ENCODE measurements around the gene JAKMIP1. TPM values are rescaled to one million over a fixed set of nuclear protein-coding genes. Genes with fewer than 3 reads are reported as not detected.
"Not testable (repeated sequence)": the region's sequence is repeated elsewhere in the genome, so short reads cannot be mapped to it uniquely, and the experiment has no call there.

The JAKMIP1 gene
- total RNA-seq, 1 donor from 2014 or later = not detected

DNA sequence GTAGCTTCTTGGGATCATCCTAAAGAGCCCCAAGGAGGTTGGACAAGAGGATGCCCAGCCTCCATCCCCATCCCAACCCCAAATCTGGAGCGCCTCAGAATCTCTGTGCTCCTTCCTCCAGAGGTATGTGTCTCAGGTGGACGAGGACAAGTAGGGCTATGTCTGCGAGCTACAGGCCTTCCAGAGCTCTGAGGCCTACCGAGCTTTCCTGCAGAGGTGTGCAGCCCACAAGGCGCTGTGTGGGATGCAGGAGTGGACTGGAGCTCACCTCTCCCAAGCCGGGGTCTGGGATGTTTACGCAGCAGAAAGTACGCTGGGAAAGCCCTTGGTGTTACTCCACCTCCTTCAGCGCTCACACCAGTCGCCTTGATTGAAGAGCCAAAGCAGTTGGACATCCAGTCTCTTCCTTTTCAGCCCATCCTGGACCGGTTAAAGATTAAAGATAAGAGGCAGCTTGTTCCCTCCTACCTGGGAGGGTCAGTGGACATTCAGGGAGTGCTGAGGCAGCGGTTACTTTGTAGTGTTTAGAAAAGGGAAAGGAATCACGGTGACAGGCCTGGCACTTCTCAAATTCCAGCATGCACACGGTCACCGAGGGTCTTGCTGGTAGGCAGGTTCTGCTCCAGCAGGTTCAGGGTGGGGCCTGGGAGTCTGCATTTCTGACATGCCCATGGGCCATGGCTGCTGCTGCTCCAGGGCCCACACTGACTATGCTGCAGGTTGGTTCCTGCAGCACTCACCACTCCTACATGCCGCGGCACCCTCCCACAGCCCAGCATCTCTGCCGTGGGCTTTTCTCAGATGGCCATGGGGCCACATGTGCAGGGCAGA is 29.5 kb upstream of the JAKMIP1 start:
- no peak for DNase-seq (ENCODE audit: low read depth)

GRCh38 chr4:6229095-6229494 is 28.7 kb upstream of the JAKMIP1 start:
- peak; percentile 46 for DNase-seq (ENCODE audit: low read depth)

DNA sequence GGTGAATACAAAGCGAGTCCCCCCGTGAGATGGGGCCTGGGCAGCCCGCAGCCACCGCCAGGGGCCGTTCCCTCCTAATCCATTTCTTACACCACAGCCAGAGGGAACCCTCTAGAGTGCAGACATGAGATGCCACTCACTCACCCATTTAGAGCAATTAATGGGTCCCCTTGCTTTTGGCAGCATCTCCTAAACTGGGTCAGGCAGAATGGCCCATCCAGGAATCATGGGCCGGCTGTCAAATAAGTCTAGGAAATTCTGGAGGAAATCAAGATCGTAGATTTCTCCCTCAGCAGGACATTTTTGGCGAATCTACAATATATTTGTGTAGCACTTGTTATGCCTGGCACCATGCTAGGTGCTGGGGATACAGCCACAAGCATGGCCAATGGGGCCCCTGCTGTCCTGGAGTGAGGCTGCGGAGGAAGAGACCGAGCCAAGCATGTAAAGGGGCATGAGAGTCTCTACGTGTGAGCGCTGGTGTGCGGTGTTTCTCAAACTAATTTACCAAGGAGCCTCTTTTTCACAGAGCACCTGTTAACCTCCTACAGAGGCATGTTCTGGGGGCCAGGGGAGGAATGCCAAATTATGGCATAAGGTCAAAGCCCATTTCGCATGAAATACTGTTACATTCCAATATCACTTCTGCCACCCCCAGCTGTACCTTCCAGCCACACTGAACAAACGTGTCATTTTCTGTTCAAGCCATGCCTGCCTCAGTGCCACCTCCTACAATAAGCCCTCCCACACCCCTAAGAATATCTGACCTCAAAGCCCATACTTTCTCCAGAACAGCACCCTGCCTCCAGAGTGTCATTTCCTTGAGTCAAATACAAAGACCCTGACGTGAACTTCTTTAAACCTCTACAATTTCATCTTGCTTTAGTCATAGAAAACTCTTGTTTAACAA is 28.1 kb upstream of the JAKMIP1 start:
- DNase-seq (ENCODE audit: low read depth) = no peak

- DNase-seq (ENCODE audit: low read depth) = no peak
These were observed 27.2 kb upstream of the JAKMIP1 start for GRCh38 chr4:6227412-6228157.

DNA sequence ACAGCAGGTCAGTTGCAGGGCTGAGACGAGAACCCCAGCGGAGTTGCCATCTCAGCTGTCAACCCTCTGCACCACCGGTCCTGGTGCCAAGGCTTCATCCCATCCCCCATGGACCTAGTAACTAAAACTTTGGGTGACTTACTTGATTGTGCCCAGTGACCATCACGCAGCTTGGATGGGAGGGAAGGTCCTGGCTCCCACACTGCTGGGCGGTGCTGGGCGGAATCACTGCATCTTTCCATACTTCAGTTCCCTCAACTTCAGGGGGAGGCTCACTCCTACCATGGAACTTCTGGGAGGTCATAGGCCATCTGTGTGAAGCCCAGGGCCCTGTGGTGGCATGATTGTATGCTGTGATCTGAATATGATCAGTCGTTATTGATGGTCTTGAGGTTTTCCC is 26.2 kb upstream of the JAKMIP1 start:
- DNase-seq (ENCODE audit: low read depth) = no peak

DNA sequence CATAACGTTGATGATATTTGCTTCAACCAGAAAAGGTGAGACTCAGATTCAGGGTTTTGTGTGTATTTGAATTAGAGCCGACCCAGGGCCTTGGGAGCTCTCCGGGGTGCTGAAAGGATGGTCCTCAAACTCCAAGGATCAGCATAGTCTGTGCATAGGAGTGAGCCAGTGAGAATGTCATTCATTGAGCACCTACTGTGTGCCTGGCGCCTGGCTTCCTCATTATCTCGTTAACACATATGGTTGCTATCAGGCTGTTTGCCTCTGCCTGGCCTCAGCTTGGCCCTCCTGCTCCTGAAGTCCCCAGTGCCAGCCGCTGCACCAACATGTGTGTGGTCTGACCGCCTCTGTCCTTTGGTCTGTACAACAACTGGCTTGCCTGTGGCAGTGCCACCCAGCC is 25.1 kb upstream of the JAKMIP1 start:
- DNase-seq (ENCODE audit: low read depth) = peak; percentile 56

GRCh38 chr4:6224735-6225134 is 24.4 kb upstream of the JAKMIP1 start:
- no peak for DNase-seq (ENCODE audit: low read depth)

DNA sequence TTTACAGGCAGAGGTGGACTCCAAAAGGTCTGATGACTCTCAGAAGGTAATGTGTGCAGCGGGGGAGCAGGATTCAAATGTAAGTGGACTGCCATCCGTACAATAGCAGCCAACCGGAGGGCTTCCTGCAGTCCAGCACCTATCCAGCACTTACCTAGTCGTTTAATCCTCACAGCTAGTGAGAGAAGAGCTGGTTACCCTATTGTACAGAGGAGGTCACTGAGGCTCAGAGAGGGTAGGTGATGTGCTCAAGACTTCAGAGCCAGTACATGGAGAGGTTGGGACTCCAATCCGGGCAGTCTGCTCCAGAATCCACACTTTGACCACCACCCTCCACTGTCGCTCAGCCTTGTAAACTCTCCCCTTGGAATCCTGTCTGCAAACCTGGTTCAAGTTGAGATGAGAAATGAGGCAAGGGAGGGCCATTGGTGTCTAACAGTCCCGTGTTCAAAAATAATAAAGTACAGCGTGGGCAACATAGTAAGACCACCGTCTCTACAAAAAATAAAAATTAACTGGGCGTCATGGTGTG is 22.5 kb upstream of the JAKMIP1 start:
- DNase-seq (ENCODE audit: low read depth) = no peak

- DNase-seq (ENCODE audit: low read depth) = no peak
These were observed 21.8 kb upstream of the JAKMIP1 start for GRCh38 chr4:6221851-6222760.

DNA sequence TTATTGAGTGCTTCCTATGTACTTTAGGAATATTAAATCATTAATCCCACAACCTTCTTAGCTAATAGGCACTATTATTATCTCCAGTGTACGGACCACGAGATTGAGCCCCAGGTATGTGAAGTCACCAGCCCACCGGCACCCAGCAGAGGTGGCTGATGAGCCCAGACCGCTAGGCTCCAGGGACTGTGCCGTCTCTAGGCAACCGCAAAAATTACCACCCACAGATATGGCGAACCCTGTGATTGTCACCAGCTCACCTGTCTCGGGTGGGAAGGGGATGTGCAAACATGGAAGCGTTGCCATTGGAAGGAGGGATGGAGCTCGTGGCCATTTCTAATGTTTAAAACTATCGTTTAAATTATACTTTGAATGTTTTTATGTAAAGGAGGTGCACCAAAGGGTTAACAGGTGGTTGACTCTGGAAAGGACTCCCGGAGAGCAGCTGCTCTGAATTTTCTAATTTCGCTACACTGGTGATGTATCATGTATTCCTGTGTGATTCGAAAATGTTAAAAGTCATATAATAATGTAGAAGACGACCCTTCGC is 21.0 kb upstream of the JAKMIP1 start:
- no peak for DNase-seq (ENCODE audit: low read depth)

- no peak for DNase-seq (ENCODE audit: low read depth)
These were observed 17.5 kb upstream of the JAKMIP1 start for GRCh38 chr4:6217716-6218381.

DNA sequence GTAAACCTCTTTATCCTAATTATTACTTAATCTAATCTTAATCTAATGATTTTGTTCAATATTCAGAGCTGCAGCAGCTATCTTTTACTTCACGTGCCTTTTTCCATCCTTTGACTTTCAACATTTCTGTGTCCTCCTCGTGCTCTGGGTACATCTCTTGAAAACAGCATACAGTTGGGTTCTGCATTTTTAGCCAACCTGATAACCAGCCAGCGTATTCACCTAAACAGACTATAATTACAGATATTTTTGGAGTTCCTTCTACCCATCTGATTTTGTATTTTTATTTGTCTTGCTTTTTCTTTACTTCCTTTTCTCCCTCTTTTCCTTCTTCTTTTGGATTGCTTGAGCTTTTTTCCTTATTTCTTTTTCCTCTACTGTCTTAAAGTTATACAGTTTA is 16.2 kb upstream of the JAKMIP1 start:
- DNase-seq (ENCODE audit: low read depth) = no peak

DNA sequence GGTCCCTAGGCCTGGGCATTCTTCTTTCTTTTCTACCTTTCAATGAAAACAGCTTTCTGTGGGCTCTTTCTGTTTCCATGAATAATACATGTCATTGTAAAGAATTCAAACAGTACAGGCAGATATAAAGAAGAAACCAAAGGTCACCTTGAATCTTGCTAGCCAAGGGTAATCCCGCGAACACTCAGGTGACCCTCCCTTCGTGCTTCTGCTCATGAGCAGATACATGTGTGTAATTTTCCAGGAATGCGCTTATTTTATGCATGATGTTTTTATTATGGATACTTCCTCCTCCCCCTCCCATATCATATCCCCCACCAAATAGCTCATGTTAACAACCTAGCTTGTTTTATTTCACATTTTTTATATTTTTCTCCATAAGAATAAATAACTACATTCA is 9.6 kb upstream of the JAKMIP1 start:
- DNase-seq (ENCODE audit: low read depth) = no peak

DNA sequence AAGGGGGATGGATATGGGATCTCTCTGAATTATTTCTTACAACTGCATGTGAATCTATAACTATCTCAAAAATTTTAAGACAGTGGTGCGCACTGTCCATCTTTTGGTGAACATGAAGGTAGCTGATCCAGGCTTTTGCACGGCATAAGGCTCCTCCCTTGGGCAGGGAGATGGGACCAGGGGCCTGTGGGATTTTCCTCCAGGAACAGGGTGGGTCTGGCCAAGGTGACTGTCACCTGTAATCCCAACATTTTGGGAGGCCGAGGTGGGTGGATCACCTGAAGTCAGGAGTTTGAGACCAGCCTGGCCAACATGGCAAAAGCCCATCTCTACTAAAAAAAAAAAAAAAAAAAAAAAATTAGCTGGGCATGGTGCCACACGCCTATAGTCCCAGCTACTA is 8.9 kb upstream of the JAKMIP1 start:
- DNase-seq (ENCODE audit: low read depth) = not testable (repeated sequence)

DNA sequence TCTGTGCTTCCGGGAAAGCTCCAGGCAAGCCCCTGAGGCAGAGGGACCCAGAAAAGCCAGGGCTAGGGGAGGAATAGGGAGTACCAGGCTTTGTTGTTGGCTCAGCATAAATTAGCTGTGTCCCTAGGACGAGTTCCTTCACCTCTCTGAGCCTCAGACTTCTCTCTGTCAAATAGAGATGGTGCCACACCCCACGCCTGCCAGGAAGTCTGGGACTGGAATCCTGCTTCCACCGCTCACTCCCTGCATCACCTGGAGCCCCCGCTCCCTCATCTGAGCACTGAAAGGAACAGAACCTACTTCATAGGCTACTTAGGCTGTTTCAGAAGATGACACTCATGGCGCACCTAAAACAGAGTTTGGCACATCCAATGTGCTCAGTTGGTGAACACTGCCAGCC is 8.1 kb upstream of the JAKMIP1 start:
- DNase-seq (ENCODE audit: low read depth) = no peak

DNA sequence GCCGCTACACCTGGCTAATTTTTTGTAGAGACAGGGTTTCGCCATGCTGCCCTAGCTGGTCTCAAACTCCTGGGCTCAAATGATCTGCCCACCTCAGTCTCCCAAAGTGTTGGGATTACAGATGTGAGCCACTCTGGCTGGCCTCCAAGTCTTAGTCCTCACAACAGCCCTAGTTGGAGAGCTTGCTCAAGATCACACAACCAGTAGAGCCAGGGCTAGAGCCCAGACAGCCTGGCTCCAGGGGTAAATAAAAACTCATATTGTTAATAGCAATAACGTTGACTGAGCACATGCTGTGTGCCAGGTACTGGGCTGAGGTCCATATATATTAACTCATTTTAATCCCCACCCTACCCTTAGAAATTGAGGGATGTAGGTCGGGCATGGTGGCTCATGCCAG is 7.3 kb upstream of the JAKMIP1 start:
- no peak for DNase-seq (ENCODE audit: low read depth)

GRCh38 chr4:6206771-6207290 is 6.5 kb upstream of the JAKMIP1 start:
- no peak for DNase-seq (ENCODE audit: low read depth)

GRCh38 chr4:6205973-6206372 is 5.6 kb upstream of the JAKMIP1 start:
- DNase-seq (ENCODE audit: low read depth) = no peak

- no peak for DNase-seq (ENCODE audit: low read depth)
These were observed 5.2 kb upstream of the JAKMIP1 start for GRCh38 chr4:6205567-6205931.

Data from myocyte (in vitro differentiated cells).